PFSK-1 (cell line): ENCODE measurements around the gene PTPRN2.

ENCODE experiments used
- POLR2AphosphoS5 ChIP-seq: IDR thresholded peaks from 2 replicates; pipeline ENCODE4 v1.6.1; 2012; ENCODE audit warnings: low read depth, mild to moderate bottlenecking, control low read depth, low read length, moderate library complexity
- SIN3A ChIP-seq: IDR thresholded peaks from 2 replicates; pipeline ENCODE4 v1.6.1; 2012; ENCODE audit warnings: mild to moderate bottlenecking, low read length, moderate library complexity, borderline replicate concordance; ENCODE audit not compliant: insufficient read depth

DNA sequence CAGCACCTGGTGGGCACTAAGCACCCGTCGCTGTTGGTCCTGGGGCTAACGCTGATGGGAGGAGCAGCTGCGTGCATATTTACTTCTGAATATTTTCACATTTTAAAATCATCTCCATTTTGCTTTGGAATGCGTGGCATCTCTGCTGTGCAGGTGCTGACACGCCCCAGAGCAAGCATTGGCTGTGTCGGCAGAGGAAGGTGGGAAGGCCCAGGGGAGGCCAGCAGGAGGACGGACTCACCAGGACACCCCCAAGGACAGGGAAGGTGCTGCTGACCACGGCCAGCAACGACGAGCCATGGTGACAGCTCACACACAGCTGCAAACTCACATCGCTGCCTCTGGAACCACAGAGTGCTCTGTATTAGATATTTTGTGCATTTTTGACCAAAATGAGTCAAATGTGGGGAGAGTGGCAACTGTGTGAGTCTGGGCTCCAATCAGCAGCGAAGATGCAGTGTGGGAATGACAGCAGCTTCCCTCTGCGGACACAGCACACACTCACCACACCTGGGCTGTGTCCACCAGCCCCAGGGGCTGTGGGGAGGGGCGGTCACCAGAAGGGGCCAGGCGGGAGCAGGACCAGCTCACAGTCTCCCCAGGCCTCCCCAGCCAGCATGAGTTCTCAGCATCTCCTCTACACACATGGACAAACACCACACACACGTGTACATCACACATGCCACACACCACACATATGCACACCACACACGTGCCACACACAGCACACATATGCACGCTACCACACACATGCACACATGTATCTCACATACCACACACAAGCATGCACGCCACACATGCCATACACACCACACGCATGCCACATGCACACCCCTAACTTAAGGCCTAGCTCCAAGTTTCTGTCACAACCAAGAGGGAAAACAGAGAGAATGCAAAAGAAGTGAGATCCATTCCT lies 58.2 kb downstream of the PTPRN2 start:
- TF ChIP-seq POLR2AphosphoS5, result no peak
- TF ChIP-seq SIN3A, result no peak
